ENCODE data around the gene VTI1B. TPM values are rescaled to one million over a fixed set of nuclear protein-coding genes. Genes with fewer than 3 reads are reported as not detected.

The VTI1B gene
- total RNA-seq, 4 donors from 2014 or later: 39.0 to 333 (median 48.6) TPM

GRCh38 chr14:67644428-67644827 is 30.0 kb downstream of the VTI1B start:
- H3K4me3 ChIP-seq: no peak overlapping the region
- no peak for TF ChIP-seq POLR2A (IDR thresholded peaks at IDR 0.05)
- no peak for TF ChIP-seq CTCF (IDR thresholded peaks at IDR 0.05)
- H3K27me3 ChIP-seq: no peaks in the 10 kb centered on the region
- H3K36me3 ChIP-seq: no peaks in the 10 kb centered on the region
- no peak for DNase-seq
- no peaks in the 10 kb centered on the region for H3K9me3 ChIP-seq
- intact Hi-C loops (cut with DNase I; ENCODE audit: low total_unique reads): no loop called here
- H3K27ac ChIP-seq: no peak overlapping the region
- H3K4me1 ChIP-seq: no peaks in the 10 kb centered on the region

GRCh38 chr14:67643713-67644112 is 30.7 kb downstream of the VTI1B start:
- intact Hi-C loops (cut with DNase I; ENCODE audit: low total_unique reads): no loop called here

GRCh38 chr14:67641902-67642749 is 32.3 kb downstream of the VTI1B start:
- DNase-seq: no peak
- Histone ChIP-seq H3K9me3 (no peaks in the 10 kb centered on the region), H3K4me3 (no peak overlapping the region), H3K27me3 (no peaks in the 10 kb centered on the region), H3K27ac (no peak overlapping the region), H3K36me3 (no peaks in the 10 kb centered on the region), H3K4me1 (no peaks in the 10 kb centered on the region)
- TF ChIP-seq CTCF (IDR thresholded peaks at IDR 0.05) (no peak), POLR2A (IDR thresholded peaks at IDR 0.05) (no peak)
- intact Hi-C loops (cut with DNase I; ENCODE audit: low total_unique reads): no loop called here

More at GRCh38 chr14:67643713-67644112, 30.7 kb downstream of the VTI1B start:
- DNase-seq: no peak
- H3K9me3 ChIP-seq: no peaks in the 10 kb centered on the region
- no peaks in the 10 kb centered on the region for H3K4me1 ChIP-seq
- H3K4me3 ChIP-seq: no peak overlapping the region
- H3K27me3 ChIP-seq: no peaks in the 10 kb centered on the region
- TF ChIP-seq CTCF (IDR thresholded peaks at IDR 0.05): no peak
- no peak for TF ChIP-seq POLR2A (IDR thresholded peaks at IDR 0.05)
- no peak overlapping the region for H3K27ac ChIP-seq
- no peaks in the 10 kb centered on the region for H3K36me3 ChIP-seq

- Histone ChIP-seq H3K27ac (no peak overlapping the region), H3K36me3 (no peaks in the 10 kb centered on the region), H3K9me3 (no peaks in the 10 kb centered on the region), H3K4me3 (no peak overlapping the region), H3K27me3 (no peaks in the 10 kb centered on the region), H3K4me1 (no peaks in the 10 kb centered on the region)
- no peak for DNase-seq
- TF ChIP-seq POLR2A (IDR thresholded peaks at IDR 0.05) (no peak), CTCF (IDR thresholded peaks at IDR 0.05) (no peak)
- intact Hi-C loops (cut with DNase I; ENCODE audit: low total_unique reads): no loop called here
Measured at GRCh38 chr14:67641480-67641879, 33.0 kb downstream of the VTI1B start.

GRCh38 chr14:67638642-67639041 is 35.8 kb downstream of the VTI1B start:
- Histone ChIP-seq H3K27me3 (no peaks in the 10 kb centered on the region), H3K27ac (no peak overlapping the region), H3K36me3 (no peaks in the 10 kb centered on the region), H3K9me3 (no peaks in the 10 kb centered on the region), H3K4me1 (no peaks in the 10 kb centered on the region), H3K4me3 (no peak overlapping the region)
- no peak for DNase-seq
- TF ChIP-seq CTCF (IDR thresholded peaks at IDR 0.05) (no peak), POLR2A (IDR thresholded peaks at IDR 0.05) (no peak)
- intact Hi-C loops (cut with DNase I; ENCODE audit: low total_unique reads): no loop called here

Measured in uterus (tissue), 4 donors.